NCI-H526 (cell line): Measurements from ENCODE around the gene GALNT18.
A peak's percentile ranks its signal among the peaks of the same experiment; 100 is the strongest.

ENCODE experiments used
- DNase-seq, 2 experiments: peaks; one replicate each; lab custom pipeline; 2025; lab: John Stamatoyannopoulos, UW

The GALNT18 gene

DNA sequence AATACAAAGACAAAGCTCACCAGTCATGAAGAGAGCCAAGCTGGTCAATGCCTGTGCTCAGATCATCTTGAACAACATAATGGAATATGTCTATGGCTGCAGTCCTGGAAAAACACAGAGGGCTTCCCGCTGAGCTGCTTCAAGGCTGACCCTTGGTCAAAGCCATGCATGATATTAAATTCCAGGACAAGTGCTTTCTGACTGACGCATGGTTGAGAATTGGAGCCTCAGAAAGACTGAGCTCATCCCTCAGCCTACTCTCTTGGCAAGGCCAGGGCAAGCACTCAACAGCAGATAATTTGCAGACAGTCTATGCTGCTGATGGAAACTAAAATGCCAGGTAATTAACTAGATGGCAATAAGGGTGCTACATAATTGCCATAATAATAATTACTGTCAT is 89.2 kb downstream of the GALNT18 start:
- DNase-seq = no peak

DNA sequence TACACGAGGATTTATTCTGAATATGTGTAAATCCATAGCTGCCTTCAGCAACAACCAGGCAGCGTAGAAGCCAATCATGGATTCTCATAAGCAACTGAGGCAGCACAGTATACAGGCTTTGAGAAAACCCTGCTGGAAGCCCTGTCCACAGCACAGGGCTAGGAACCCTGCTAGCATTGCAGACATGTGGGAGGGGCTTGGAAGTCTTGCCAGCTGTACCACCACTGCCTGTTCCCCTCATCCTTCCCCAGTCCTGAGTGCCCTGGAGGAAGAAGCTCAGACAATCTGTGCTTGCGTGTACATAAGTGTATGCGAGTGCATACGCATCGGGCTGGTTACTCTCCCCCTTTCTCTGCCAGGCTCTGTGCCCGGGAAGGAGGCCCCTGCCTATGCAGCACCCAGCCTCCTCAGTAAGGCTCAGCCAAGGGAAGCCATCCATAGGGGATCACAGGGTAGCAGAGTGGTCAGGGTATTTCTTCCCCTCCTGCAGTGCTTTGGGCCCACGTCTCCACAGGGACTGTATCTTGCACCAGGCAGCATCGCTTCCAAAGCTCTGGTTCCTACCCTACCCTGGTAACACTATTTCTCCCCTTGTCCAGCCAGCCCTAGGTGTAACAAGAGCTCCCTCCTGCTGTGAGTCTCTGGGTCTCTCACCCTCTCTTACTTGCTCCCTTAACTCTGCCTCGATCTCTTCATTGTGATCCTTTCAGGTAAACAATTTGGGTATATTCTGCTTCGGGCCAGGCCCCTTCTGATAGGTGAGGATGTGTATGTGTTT is 90.5 kb downstream of the GALNT18 start:
- peak in 1 of 2 experiments; percentile 9 for DNase-seq

DNA sequence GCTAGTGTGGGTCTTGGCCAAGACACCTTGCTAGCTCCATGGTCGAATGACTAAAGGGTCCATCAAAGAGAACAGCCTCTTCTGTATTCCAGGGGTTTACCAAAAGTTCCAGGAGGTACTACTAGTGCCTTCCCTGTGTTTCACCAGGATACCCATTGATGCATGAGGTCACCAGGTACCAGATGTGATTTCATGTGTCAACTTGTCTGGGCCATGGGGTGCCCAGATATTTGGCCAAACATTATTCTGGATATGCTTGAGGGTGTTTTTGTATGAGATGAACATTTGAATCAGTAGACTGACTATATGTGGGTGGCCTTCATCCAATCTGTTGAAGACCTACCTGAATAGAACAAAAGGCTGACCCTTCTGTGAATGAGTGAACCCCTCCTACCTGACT is 92.8 kb downstream of the GALNT18 start:
- no peak for DNase-seq

DNA sequence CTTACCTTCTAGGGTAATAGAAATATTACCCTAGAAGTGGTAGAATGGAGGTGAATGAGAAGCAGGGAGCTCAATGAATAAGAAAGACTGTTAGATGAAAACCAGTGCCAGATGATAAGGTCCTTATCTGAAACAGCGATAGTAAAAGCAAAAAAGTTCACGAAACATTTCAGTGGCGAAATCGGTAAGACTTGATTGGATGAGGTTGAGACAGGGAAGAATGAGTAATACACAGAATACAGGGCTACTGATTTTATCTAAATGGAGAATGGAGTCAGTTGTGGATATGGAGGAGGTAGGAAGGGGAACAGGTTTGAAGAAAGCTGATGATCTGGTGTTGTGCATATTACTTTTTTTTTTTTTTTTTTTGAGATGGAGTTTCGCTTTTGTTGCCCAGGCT is 96.5 kb downstream of the GALNT18 start:
- no peak for DNase-seq

DNA sequence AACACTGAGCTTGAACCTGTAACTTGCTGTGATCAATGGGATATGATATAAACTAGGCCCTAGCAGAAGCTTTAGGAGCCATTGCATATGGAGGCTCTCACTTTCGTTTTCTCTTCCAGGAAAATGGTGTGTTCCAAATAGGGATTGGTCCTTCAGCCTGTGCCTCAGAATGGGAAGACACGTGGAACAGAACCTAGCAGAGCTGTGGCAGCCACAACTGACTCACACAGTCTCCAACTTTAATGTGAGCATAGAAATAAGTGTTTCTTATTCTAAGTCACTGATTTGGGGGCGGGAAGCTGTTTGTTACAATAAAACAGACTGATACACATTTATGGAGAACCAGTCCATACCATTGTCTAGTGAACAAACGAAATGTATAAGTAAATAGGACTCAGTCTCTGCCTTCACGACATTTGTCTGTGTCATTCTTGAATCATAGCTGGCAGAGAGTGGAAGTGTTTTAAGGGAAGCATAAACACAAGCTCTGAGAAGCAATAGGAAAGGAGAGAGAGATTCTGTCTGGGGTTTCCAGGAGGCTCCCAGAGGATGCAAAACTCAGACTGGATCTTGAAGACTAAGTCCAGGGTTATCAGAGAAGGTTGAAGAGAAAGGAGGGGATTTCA is 97.3 kb downstream of the GALNT18 start:
- DNase-seq = no peak

DNA sequence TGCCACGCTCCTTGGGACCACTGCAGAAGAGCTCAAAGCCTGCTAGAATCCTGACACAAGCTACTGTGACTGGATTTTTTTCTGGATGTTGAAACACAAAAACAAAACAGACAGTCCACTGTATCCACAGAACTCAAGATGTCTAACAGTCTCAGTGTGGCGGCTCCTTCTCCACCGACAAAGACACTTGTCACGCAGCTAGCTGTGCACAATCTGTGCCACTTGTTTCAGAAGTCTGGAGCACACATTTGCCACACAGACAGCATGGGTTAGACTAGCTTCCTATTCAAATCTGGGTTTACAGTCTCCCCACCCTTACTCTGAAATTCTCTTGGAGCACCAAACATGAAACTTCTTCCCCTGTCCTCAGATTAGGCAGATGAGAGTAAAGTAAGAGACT is 99.2 kb downstream of the GALNT18 start:
- DNase-seq = no peak

DNA sequence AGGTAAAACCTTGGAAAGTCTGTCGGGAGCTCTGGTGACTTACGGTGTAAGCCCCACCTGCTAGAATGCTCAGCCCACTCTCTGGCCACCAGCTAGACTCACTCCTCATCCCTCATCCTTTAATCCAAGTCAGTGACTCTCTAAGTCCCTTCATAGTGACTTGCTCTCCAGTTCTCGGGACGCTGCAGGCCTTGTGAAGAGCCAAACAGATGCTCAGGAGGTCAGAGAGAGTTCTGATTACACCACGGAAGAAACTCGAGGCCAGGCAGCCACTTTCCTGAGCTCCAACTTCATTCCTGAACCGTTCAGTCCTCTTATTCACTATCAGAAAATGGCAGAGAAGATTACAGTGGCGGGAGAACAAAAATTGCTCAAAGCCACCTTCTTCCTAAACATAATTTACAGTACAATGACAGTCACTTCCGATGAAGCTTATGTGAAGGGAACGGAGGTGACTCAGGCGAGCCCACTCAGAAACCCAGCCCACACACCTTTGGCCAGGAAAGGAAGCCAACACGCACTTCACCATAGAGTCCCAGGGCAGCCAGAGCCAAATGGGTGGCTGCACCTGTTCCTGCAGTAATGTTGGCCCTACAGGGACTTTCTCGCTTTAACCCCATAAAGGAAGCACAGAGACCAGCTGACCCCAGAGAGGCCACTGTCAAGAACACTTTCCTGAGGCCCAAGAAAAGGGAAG is 100.4 kb downstream of the GALNT18 start:
- DNase-seq = no peak

DNA sequence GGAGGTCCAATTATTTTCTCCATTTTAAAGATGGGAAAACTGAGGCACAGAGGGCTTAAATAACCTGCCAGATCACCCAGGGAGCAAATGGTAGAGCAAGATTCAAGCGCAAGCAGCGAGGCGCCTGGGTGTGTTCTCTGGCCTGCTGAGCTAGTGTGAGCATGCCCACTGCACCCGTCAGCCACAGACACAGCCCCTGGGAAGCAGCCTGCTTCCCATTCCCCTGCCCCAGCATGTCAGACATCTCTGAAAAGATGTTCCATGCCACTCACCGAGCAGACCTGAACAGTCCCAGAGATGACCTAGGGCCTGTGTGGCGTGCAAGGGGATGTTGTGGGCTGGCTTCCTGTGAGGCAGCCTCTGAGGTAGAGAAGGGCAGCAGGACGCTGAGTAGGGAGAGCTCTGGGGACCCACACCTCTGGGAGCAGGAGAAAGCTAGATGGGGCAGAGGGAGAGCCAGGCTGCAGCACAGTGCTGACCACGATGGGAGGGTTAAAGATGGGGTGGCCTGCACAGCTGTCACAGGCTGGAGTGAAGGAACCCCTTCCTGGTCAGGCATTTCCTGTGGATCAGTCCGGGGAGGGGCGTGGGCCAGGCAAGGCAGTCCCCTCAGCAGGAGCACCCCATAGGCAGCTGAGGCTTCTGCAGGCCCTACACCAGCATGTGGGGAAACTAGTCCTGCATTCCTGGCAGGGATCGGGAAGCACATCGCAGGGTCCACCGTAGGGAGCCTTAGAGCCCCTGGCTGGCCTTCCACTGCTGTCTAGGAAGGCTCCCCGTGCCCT is 101.4 kb downstream of the GALNT18 start:
- DNase-seq = no peak

DNA sequence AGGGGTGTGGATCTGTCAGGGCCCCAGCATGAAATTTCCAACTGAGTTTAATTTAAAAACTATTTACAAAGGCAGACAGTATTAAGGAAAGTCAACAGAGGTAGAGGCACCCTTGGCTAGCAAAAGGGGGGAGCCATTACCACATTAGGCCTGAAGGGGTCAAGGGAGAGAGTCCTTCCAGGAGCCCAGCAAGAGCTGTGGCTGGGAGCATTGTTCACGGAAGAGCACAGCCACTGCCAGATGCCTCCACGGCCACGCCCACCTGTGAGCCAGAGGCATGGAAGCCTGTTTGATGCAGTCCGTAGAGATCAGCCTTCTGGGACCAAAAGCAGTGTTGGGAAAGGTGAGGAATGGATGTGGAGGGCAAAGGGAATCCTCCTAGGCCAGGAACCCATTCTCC is 102.6 kb downstream of the GALNT18 start:
- peak in 1 of 2 experiments; percentile 12 for DNase-seq

DNA sequence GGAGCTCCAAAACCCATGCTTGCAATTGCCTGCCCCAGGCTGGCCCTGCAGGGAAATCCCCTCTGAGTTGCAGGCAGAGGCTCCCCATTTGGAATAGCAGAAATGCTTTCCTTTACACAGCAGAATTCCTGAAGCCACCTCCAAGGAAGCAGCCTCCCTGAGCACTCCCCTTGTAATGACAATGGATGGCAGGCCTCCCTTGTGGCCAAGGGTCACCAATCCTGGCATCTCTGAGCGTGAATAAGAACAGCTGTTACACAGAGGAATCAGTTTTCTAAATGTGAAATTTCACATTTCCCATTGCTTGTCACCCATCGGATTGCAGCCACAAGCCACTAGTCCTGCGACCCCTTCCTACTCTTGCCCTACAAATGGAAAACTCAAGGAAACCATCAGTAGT is 107.6 kb downstream of the GALNT18 start:
- no peak for DNase-seq

DNA sequence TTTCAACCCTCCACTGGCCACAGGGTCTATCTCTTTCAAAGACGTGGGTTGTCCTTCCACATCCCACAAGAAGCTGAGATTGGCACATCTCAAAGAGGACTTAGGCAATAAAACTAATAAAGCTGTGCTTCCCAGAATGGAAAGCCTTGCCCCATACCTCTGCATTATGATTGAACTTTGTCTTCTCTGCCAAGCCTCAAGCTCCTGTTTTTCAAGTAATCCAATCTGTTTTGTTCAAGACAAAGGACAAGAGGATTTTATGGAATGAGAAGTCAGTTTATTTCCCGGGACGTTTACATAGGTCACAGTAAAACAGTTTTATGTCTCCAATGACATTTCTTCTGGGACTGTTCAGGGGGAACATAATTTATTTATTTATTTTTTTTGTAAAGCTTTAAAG is 108.4 kb downstream of the GALNT18 start:
- no peak for DNase-seq

DNA sequence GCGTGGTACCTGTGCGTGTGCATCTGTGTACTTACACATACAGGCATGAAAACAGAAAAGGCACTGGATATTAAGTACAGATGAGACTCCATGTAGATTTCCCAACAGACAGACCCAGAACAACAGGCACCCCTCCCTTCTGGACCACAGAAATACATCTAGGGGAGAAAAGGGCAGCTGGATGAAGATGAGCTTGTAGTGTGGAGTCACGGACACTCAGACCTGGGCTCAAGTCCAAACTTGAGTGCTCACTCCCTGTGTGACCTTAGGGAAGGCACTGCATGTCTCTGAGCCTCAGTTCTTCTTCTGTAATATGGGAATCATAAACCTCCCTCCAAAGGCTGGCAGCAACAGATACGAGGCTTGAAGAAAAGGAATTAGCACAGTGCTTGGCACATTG is 108.9 kb downstream of the GALNT18 start:
- DNase-seq = no peak

DNA sequence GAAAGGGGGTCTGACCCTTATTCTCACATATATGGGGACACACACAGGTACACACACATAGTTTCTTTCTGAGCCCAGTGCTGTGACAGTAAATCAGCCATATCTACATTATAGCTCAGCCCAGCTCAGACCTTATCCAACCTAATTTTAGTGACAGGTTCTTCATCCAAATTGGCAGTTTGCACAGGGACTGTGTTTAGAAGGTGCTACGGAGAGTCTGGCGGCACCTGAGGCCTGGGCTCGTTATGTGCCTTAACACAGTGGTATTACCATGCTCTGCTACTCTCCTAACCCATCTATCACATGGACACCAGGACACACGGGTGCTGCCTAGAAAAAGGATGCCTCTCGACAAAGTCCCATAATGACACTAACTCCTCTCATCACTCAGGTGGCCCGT is 109.3 kb downstream of the GALNT18 start:
- no peak for DNase-seq

DNA sequence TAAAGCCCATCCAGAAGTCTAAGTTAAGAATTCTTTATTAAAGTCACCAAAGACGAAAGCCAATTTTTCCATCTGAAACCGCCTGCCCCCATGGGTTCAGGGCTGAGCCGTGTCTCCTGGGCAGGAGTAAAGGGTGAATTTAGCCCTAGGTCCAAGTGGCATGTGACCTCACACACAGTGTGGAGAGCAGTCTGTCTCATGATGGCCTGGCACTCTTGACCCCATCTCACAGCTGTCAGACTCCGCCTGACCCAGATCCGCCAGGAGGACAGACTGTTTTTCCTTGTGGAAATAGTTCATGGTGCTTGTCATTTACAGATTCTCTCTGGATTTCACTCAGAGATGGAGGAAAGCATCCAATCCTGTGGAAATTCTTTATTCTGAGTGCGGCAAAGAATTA is 109.7 kb downstream of the GALNT18 start:
- DNase-seq = no peak

DNA sequence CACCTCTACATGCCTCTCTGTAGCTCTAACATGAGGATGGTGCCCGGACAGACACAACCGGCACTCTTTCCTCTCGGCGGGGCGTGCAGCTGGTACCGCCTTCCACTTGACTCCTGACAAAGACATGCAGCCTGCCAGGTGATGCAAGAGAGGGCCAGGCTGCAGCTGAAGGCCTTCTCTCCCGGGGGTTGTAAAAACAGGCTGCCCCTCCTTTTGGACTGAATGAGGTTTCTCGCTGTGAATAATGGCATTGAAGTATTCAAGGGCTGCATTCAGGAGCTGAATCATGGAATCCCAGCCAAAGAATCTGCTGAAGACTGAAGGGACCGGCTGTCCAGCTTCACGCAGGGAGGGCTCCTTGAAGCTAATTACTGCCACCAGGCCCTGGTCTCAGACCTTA is 110.9 kb downstream of the GALNT18 start:
- DNase-seq = peak in 1 of 2 experiments; percentile 16

DNA sequence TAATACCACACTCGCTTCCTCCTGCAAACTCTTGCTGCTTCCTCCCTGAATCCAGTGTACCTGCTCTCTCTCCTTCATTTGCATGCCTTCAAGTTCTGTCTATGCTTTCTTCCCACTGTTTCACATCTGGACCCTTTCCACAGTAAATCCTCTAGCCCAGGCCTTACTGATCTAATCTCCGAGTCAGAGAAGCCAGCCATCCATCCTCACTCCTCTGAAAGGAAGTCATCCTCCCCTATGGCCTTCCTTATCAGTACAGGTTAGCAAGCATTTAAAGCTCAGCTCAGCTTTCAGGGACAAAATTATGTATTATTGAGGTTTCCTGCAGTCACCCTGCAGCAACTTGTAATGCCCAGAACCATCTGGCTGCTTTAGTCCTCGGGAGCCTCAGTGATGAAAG is 116.1 kb downstream of the GALNT18 start:
- DNase-seq = no peak

DNA sequence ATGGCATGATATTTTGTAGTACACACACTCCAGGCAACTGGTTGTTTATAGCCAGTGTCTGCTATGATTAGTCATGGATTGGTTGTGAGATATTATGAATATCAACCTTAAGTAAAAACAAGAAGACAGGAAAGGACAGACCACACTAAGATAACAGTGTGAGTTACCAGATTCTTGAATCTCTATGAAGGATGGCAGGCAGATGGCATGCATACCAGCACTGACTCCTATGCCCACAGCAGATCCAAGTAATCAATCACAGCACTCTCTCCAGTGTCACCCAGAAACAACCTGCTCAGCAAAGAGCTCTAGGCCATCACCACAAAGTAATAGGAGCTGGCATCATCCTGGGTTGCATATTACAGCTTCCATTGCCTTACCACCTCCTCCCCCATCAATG is 116.6 kb downstream of the GALNT18 start:
- no peak for DNase-seq

DNA sequence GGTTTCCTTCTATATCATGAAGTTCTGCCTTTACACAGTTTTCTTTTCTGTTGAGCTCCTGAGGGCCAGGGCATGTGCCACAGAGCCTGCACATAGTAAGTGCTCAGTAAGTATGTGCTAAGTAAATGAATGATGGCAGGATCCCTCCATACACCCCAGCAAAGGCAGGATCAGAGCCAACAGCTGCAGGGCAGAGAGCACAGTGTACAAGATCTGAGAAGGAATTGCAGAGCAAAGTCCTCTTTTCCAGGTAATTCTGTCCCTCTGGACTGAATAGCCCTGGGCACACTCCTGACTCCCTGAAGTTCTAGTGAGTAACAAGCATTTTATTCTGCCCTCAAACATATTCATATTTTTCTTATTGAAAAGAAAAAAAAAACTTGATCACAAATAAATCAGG is 117.7 kb downstream of the GALNT18 start:
- no peak for DNase-seq

DNA sequence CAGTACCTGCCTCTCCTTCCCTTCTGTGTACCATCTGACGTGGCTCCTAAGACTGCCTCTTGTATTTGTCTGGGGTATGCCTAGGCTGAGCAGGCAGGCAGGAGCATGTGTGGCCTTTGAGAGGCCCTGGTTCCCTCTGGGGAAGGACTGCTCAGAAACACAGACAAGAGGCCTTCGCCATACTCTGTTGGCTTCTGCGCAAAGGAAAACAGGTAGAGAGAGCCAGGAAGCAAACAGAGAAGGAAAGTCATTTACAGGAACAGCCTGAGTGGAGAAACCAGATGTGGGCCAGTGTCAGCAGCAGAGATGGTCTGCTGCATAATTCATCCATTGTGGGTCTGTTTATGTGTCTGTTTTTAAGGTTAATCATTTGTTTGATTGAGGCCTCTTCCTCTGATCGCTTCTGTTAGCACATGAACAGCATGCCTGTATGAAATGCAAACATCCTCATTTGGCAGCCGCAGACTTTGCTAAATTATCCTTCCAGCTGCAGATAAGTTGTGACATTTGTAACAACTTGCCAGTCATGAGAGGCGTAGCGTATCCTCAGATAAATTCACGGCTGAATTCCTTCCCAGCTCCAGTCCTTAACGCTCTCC is 119.4 kb downstream of the GALNT18 start:
- peak; percentile 65 to 70 for DNase-seq

DNA sequence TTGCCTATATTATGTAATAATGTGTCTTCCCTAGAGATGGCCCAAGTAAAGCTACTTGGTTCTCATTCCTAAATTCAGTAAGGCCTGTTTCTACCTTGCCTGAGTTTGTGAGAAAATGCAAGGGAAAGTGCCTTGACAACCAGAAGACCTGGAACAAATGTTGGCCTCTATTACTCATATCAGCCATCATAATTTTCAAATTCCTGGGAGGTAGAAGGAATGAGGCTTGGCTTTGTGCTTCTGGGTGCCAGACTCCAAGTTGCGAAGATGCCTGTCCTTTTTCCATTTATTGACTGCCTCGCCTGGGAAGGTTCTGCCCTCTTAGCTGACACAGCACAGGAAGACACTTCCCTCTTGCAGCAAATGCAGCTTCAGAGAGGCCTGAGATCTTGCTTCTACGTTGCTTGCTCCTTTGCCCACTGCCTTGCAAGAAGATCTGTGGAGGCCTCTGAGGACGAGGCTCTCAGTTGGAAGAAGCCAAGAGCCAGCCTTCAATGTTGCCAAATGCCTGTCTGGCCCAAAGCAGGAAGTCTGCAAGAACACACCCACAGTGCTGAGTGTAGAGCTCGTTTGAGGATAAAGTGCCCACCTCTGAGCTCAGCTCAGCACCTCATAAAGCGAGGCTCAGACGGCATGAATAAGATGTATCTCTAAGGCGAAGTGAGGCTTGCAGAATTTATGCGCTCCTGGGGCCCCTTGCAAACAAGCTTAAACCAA is 120.1 kb downstream of the GALNT18 start:
- DNase-seq = no peak

DNA sequence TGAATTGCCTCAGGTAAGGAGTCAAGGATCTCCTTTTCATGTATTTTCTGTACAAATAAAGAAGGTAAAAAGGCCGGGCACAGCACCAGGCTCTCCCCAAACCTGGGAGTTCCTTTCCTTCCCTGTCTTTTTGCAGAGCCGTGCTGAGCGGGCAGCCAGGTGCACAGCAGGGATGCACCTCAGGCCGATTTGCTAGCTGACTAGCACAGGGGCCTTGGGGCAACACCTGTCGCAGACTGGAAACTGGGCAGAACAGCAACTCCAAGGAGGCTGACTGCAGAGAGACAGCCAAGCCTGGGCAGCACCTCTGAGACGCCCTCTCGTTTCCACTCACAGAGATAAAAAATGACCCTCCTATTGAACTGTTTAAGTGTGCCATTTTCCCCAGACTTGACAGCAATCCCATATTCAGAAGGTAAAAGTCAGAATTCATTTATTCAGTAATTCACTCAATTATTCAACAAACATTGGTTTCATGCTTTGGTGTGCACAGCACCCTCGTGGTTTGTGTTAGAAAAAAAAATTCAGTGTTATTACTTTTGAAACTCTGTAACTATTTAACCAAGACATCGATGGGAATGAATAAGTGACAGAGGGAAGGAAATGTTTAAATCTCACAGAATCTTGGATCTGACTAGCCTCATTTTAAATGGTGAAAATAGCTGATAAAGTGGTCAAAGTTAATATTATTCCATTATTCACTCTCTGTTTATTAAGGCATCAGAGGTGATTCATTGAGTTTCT is 120.9 kb downstream of the GALNT18 start:
- no peak for DNase-seq
